ENCODE data around the gene CYFIP2. TPM values are rescaled to one million over a fixed set of nuclear protein-coding genes. Genes with fewer than 3 reads are reported as not detected.
"Not testable (repeated sequence)": the region's sequence is repeated elsewhere in the genome, so short reads cannot be mapped to it uniquely, and the experiment has no call there.

Gene CYFIP2
- polyA plus RNA-seq, 4 donors, result 6.3 to 33.4 (median 10.3) TPM

DNA sequence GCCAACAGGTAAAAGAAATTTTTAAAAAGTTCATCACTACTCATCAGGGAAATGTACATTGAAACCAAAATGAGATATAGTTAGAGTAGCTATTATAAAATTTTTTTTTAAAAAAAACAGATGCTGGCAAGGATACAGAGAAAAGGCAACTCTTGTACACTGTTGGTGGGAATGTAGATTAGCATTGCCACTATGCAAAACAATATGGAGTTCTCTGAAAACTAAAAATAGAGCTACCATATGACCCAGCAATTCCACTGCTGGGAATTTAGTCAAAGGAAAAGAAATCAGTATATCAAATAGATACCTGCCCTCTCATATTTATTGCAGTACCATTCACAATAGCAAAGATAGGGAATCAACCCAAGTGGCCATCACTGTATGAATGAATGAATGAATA, 149.9 kb downstream of the CYFIP2 start:
- FAIRE-seq, result no peak
- no peak for DNase-seq
- H3K36me3 ChIP-seq (ENCODE audit: control insufficient read depth in 3 of 3, insufficient read depth in 2 of 3, low read depth in 1 of 3, low read length in 3 of 3), result no peaks in the 10 kb centered on the region
- H3K27me3 ChIP-seq (ENCODE audit: control insufficient read depth in 3 of 3, insufficient read depth in 3 of 3, low read length in 3 of 3), result no peaks in the 10 kb centered on the region
- peaks cover 0 to 8% of the 10 kb centered on the region in 2 donors for H3K9me3 ChIP-seq (ENCODE audit: control insufficient read depth in 2 of 2, insufficient read depth in 1 of 2, low read depth in 1 of 2, low read length in 1 of 2)
- no peak overlapping the region for H3K4me3 ChIP-seq (ENCODE audit: low read depth in 1 of 3, low read length in 3 of 3)
- no peak overlapping the region for H3K27ac ChIP-seq (ENCODE audit: low read depth in 1 of 3, low read length in 2 of 3)
- H3K4me1 ChIP-seq (ENCODE audit: control insufficient read depth in 3 of 3, insufficient read depth in 2 of 3, low read depth in 1 of 3, low read length in 2 of 3), result no peaks in the 10 kb centered on the region

DNA sequence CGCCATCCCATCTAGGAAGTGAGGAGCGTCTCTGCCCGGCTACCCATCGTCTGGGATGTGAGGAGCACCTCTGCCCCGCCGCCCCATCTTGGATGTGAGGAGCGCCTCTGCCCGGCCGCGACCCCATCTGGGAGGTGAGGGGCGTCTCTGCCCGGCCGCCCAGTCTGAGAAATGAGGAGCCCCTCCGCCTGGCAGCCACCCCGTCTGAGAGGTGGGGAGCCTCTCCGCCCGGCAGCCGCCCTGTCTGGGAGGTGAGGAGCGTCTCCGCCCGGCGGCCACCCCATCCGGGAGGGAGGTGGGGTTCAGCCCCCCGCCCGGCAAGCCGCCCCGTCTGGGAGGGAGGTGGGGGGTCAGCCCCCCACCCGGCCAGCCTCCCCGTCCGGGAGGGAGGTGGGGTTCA, 153.6 kb downstream of the CYFIP2 start:
- H3K36me3 ChIP-seq (ENCODE audit: control insufficient read depth in 3 of 3, insufficient read depth in 2 of 3, low read depth in 1 of 3, low read length in 3 of 3); FAIRE-seq; H3K27ac ChIP-seq (ENCODE audit: low read depth in 1 of 3, low read length in 2 of 3); H3K4me1 ChIP-seq (ENCODE audit: control insufficient read depth in 3 of 3, insufficient read depth in 2 of 3, low read depth in 1 of 3, low read length in 2 of 3); H3K4me3 ChIP-seq (ENCODE audit: low read depth in 1 of 3, low read length in 3 of 3); H3K27me3 ChIP-seq (ENCODE audit: control insufficient read depth in 3 of 3, insufficient read depth in 3 of 3, low read length in 3 of 3); DNase-seq: not testable (repeated sequence)
- 95 to 98% (median 95%) methylated on average over 14 to 28 of the region's 30 CpGs for WGBS, 3 donors
- peaks cover 0 to 13% of the 10 kb centered on the region in 2 donors for H3K9me3 ChIP-seq (ENCODE audit: control insufficient read depth in 2 of 2, insufficient read depth in 1 of 2, low read depth in 1 of 2, low read length in 1 of 2)

DNA sequence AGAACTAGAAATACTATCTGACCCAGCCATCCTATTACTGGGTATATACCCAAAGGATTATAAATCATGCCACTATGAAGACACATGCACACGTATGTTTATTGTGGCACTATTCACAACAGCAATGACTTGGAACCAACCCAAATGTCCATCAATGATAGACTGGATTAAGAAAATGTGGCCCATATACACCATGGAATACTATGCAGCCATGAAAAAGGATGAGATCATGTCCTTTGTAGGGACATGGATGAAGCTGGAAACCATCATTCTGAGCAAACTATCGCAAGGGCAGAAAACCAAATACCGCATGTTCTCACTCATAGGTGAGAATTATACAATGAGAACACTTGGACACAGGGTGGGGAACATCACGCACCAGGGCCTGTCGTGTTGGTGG, 164.0 kb downstream of the CYFIP2 start:
- not testable (repeated sequence) for H3K36me3 ChIP-seq (ENCODE audit: control insufficient read depth in 3 of 3, insufficient read depth in 2 of 3, low read depth in 1 of 3, low read length in 3 of 3); H3K27me3 ChIP-seq (ENCODE audit: control insufficient read depth in 3 of 3, insufficient read depth in 3 of 3, low read length in 3 of 3); H3K27ac ChIP-seq (ENCODE audit: low read depth in 1 of 3, low read length in 2 of 3); H3K4me1 ChIP-seq (ENCODE audit: control insufficient read depth in 3 of 3, insufficient read depth in 2 of 3, low read depth in 1 of 3, low read length in 2 of 3); H3K4me3 ChIP-seq (ENCODE audit: low read depth in 1 of 3, low read length in 3 of 3); FAIRE-seq; DNase-seq; H3K9me3 ChIP-seq (ENCODE audit: control insufficient read depth in 2 of 2, insufficient read depth in 1 of 2, low read depth in 1 of 2, low read length in 1 of 2)
- 94 to 96% (median 94%) methylated on average over 5 of the region's 5 CpGs for WGBS, 3 donors

- FAIRE-seq, result no peak
- 33 to 37% (median 36%) methylated on average over 4 of the region's 4 CpGs for WGBS, 3 donors
- DNase-seq, result peak; percentile 64 to 69
These were observed 165.7 kb downstream of the CYFIP2 start for GRCh38 chr5:157431544-157432200.

DNA sequence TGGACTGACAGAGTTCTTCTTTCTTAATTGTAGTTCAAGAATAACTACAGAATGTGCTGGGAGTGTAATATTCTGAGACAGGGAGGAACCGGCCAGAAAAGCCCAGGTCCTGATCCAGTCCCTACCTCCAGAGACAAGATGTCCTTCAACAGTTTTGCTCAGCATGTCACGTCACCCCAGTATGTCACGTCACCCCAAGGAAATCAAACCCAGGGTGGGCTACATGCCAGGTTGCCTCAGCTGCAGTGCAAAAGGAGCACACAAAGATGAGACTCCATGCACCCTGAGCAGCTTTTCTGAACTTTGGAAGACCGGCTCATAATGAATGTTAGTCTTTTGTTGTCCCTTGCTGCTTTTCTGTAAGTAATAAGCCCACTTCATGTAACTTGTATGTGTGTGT, 168.2 kb downstream of the CYFIP2 start:
- no peaks in the 10 kb centered on the region for H3K4me1 ChIP-seq (ENCODE audit: control insufficient read depth in 3 of 3, insufficient read depth in 2 of 3, low read depth in 1 of 3, low read length in 2 of 3)
- H3K4me3 ChIP-seq (ENCODE audit: low read depth in 1 of 3, low read length in 3 of 3), result no peak overlapping the region
- DNase-seq (no peak), FAIRE-seq (no peak)
- H3K9me3 ChIP-seq (ENCODE audit: control insufficient read depth in 2 of 2, insufficient read depth in 1 of 2, low read depth in 1 of 2, low read length in 1 of 2), result peaks cover 0 to 3% of the 10 kb centered on the region in 2 donors
- 86 to 96% (median 90%) methylated on average over 4 of the region's 4 CpGs for WGBS, 3 donors
- no peaks in the 10 kb centered on the region for H3K36me3 ChIP-seq (ENCODE audit: control insufficient read depth in 3 of 3, insufficient read depth in 2 of 3, low read depth in 1 of 3, low read length in 3 of 3)
- no peak overlapping the region for H3K27ac ChIP-seq (ENCODE audit: low read depth in 1 of 3, low read length in 2 of 3)
- no peaks in the 10 kb centered on the region for H3K27me3 ChIP-seq (ENCODE audit: control insufficient read depth in 3 of 3, insufficient read depth in 3 of 3, low read length in 3 of 3)

More at GRCh38 chr5:157431544-157432200, 165.7 kb downstream of the CYFIP2 start:
- H3K27ac ChIP-seq (ENCODE audit: low read depth in 1 of 3, low read length in 2 of 3), result no peak overlapping the region
- no peaks in the 10 kb centered on the region for H3K36me3 ChIP-seq (ENCODE audit: control insufficient read depth in 3 of 3, insufficient read depth in 2 of 3, low read depth in 1 of 3, low read length in 3 of 3)
- H3K27me3 ChIP-seq (ENCODE audit: control insufficient read depth in 3 of 3, insufficient read depth in 3 of 3, low read length in 3 of 3), result no peaks in the 10 kb centered on the region
- no peak overlapping the region for H3K4me3 ChIP-seq (ENCODE audit: low read depth in 1 of 3, low read length in 3 of 3)
- H3K9me3 ChIP-seq (ENCODE audit: control insufficient read depth in 2 of 2, insufficient read depth in 1 of 2, low read depth in 1 of 2, low read length in 1 of 2), result peaks cover 0 to 3% of the 10 kb centered on the region in 2 donors
- H3K4me1 ChIP-seq (ENCODE audit: control insufficient read depth in 3 of 3, insufficient read depth in 2 of 3, low read depth in 1 of 3, low read length in 2 of 3), result no peaks in the 10 kb centered on the region

DNA sequence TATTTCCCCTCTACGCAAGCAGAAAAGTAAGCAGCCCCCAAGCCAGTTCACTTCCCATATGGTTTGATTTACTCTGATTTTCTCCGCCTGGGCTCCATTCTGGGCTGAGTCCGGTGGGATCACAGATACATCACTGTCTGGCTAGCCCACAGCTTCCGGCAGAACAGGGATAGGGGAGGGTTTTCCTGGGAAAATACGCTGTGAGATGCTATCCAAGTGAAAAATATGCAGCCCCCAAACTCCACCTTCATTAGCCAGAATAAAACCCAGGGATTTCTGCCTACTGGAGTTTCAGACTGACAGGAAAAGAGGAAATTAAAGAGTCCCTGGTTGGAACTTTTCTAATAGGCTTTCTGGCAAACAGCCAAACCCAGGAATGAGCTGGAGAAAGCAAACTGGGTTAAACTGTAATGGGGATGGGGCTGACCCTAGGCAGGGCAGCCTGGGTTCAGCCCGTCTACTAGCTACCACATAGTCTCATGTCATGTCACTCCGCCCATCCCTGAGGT, 177.2 kb downstream of the CYFIP2 start:
- Histone ChIP-seq H3K4me3 (ENCODE audit: low read depth in 1 of 3, low read length in 3 of 3) (no peak overlapping the region), H3K27ac (ENCODE audit: low read depth in 1 of 3, low read length in 2 of 3) (no peak overlapping the region), H3K4me1 (ENCODE audit: control insufficient read depth in 3 of 3, insufficient read depth in 2 of 3, low read depth in 1 of 3, low read length in 2 of 3) (peaks cover 0 to 9% (median 0%) of the 10 kb centered on the region in 3 donors), H3K27me3 (ENCODE audit: control insufficient read depth in 3 of 3, insufficient read depth in 3 of 3, low read length in 3 of 3) (no peaks in the 10 kb centered on the region), H3K36me3 (ENCODE audit: control insufficient read depth in 3 of 3, insufficient read depth in 2 of 3, low read depth in 1 of 3, low read length in 3 of 3) (no peaks in the 10 kb centered on the region), H3K9me3 (ENCODE audit: control insufficient read depth in 2 of 2, insufficient read depth in 1 of 2, low read depth in 1 of 2, low read length in 1 of 2) (no peaks in the 10 kb centered on the region)
- 66 to 89% (median 80%) methylated on average over 7 of the region's 7 CpGs for WGBS, 3 donors
- no peak for FAIRE-seq
- no peak for DNase-seq

GRCh38 chr5:157444224-157444623, 178.3 kb downstream of the CYFIP2 start:
- WGBS, 3 donors, result 12 to 44% (median 24%) methylated on average over 4 of the region's 4 CpGs
- Histone ChIP-seq H3K27me3 (ENCODE audit: control insufficient read depth in 3 of 3, insufficient read depth in 3 of 3, low read length in 3 of 3) (no peaks in the 10 kb centered on the region), H3K36me3 (ENCODE audit: control insufficient read depth in 3 of 3, insufficient read depth in 2 of 3, low read depth in 1 of 3, low read length in 3 of 3) (no peaks in the 10 kb centered on the region), H3K9me3 (ENCODE audit: control insufficient read depth in 2 of 2, insufficient read depth in 1 of 2, low read depth in 1 of 2, low read length in 1 of 2) (no peaks in the 10 kb centered on the region), H3K4me3 (ENCODE audit: low read depth in 1 of 3, low read length in 3 of 3) (no peak overlapping the region), H3K27ac (ENCODE audit: low read depth in 1 of 3, low read length in 2 of 3) (no peak overlapping the region), H3K4me1 (ENCODE audit: control insufficient read depth in 3 of 3, insufficient read depth in 2 of 3, low read depth in 1 of 3, low read length in 2 of 3) (peaks cover 0 to 9% (median 0%) of the 10 kb centered on the region in 3 donors)
- FAIRE-seq, result no peak
- DNase-seq, result peak in 1 of 2 donors; percentile 27

Data from small intestine (tissue), 7 donors.